ENCODE measurements around the gene ZNF282. TPM values are rescaled to one million over a fixed set of nuclear protein-coding genes. Genes with fewer than 3 reads are reported as not detected.

Gene ZNF282
- total and polyA plus RNA-seq, 9 of the 15 experiments (the other 6 are each of a cell fraction or from before 2014, with no cell fraction given): 0.76 to 58.6 (median 17.4) TPM

GRCh38 chr7:149147752-149148653 lies 47.3 kb upstream of the ZNF282 start (continued):
- TF ChIP-seq TSHZ1 (CRISPR knock-in tag; IDR thresholded peaks at IDR 0.05) (no peak), ZNF512 (tag; IDR thresholded peaks at IDR 0.05) (no peak), ZNF324 (CRISPR knock-in tag; IDR thresholded peaks at IDR 0.05) (no peak), CTCFL (IDR thresholded peaks at IDR 0.05; ENCODE audit: borderline replicate concordance, insufficient read depth, low read depth, low read length, poor library complexity, severe bottlenecking) (no peak), POLR3A (IDR thresholded peaks at IDR 0.05; ENCODE audit: borderline replicate concordance, extremely low read depth, insufficient read depth, insufficient read length) (no peak), ZNF143 (CRISPR knock-in tag; IDR thresholded peaks at IDR 0.05) (no peak), NR2C1 (IDR thresholded peaks at IDR 0.05) (no peak), NR2C1 (tag; IDR thresholded peaks at IDR 0.05) (no peak), CC2D1A (IDR thresholded peaks at IDR 0.05) (no peak), CCAR2 (IDR thresholded peaks at IDR 0.05; ENCODE audit: low read depth, low read length) (no peak), ZNF592 (IDR thresholded peaks at IDR 0.05) (no peak), EGR1 (conservative IDR thresholded peaks at IDR 0.05) (peak; percentile 92), NONO (IDR thresholded peaks at IDR 0.05; ENCODE audit: low read depth in 2 of 2, low read length in 1 of 2) (0 out of 4 replicates have a peak, but pooled peaks of 1 of the 2 experiments have one; percentile 6), ZNF197 (CRISPR knock-in tag; IDR thresholded peaks at IDR 0.05; ENCODE audit: low read depth) (no peak)
